ENCODE results near the gene RELT. TPM values are rescaled to one million over a fixed set of nuclear protein-coding genes. Genes with fewer than 3 reads are reported as not detected.

The RELT gene
- total RNA-seq, 1 experiment from 2014 or later: 7.8 TPM

DNA sequence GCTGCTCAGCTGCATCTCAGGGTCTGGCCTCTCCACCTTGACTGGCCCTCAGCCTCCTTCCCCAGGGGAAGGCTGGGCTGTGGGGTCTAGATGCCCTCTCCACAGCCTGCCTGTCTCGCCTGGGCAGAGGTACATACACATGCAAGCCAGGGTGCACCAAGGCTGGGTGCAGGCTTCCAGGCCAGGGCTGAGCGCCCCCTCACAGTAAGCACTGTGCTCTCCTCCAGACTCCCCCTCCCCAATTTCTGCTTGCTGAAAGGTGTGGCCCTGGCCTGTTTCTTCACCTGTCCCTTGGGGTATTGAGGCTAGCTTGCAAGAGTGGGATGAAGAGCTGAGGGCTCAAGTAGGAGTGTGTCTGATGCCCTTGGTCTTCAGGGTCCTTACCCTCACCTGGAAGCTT, 22.5 kb downstream of the RELT start:
- no peak overlapping the region for H3K27ac ChIP-seq
- no TSS peak for BruUV-seq (replicated peaks)
- H3K36me3 ChIP-seq (ENCODE audit: low read depth): no peaks in the 10 kb centered on the region
- no peaks in the 10 kb centered on the region for H3K79me2 ChIP-seq (ENCODE audit: low read depth)
- TF ChIP-seq EZH2 (IDR thresholded peaks at IDR 0.05; ENCODE audit: low read depth): no peak
- TF ChIP-seq, protein P1, sequence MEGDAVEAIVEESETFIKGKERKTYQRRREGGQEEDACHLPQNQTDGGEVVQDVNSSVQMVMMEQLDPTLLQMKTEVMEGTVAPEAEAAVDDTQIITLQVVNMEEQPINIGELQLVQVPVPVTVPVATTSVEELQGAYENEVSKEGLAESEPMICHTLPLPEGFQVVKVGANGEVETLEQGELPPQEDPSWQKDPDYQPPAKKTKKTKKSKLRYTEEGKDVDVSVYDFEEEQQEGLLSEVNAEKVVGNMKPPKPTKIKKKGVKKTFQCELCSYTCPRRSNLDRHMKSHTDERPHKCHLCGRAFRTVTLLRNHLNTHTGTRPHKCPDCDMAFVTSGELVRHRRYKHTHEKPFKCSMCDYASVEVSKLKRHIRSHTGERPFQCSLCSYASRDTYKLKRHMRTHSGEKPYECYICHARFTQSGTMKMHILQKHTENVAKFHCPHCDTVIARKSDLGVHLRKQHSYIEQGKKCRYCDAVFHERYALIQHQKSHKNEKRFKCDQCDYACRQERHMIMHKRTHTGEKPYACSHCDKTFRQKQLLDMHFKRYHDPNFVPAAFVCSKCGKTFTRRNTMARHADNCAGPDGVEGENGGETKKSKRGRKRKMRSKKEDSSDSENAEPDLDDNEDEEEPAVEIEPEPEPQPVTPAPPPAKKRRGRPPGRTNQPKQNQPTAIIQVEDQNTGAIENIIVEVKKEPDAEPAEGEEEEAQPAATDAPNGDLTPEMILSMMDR (conservative IDR thresholded peaks at IDR 0.05): no peak
- no peaks in the 10 kb centered on the region for H4K20me1 ChIP-seq (ENCODE audit: insufficient read depth)
- H3K4me3 ChIP-seq: no peak overlapping the region
- DNase-seq: no peak
- no peaks in the 10 kb centered on the region for H3K27me3 ChIP-seq (ENCODE audit: insufficient read depth, low read depth)
- no peak overlapping the region for H3K4me2 ChIP-seq
- no peaks in the 10 kb centered on the region for H3K4me1 ChIP-seq (replicated peaks; ENCODE audit: insufficient read depth)
- H3K9me3 ChIP-seq (ENCODE audit: insufficient read depth, low read depth): no peaks in the 10 kb centered on the region
- ChIA-PET CTCF (interaction anchor here (0.6 kb wide), 1 partner anchor 8 kb away, joined by 4 read pairs; no protein-coding TSS in a partner anchor), POLR2A (ENCODE audit: unreplicated experiment) (no interaction called here)
- no peaks in the 10 kb centered on the region for H3F3A ChIP-seq (ENCODE audit: insufficient read depth, low read depth)
- intact Hi-C loops (cut with micrococcal nuclease; ENCODE audit: unreplicated experiment): no loop called here
- H2AFZ ChIP-seq: no peak overlapping the region
- H3K9me2 ChIP-seq (ENCODE audit: insufficient read depth): no peaks in the 10 kb centered on the region

DNA sequence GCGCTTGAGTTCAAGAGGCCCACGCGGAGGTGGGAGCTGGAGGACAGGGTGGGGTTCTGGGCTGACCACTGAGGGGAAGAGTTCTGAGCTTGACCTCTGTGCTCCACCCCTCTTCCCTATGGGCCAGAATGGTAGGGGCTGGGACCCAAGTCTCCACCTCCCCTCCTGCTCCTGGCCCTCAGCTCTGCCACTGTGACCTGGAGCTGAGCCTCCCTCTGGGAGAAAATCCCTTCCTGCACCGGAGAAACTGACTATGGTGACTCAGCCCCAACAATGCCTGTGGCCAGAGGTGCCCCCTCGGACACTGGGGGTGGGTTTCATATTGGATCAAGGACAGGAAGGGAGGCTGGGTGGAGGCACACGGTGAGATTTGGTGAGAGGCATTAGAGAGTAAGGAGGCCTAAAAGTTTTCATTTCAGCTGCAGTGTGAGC, 23.0 kb downstream of the RELT start:
- H3K79me2 ChIP-seq (ENCODE audit: low read depth): no peaks in the 10 kb centered on the region
- DNase-seq: no peak
- no peak overlapping the region for H3K4me3 ChIP-seq
- H3K27ac ChIP-seq: no peak overlapping the region
- intact Hi-C loops (cut with micrococcal nuclease; ENCODE audit: unreplicated experiment): no loop called here
- no peaks in the 10 kb centered on the region for H3K9me2 ChIP-seq (ENCODE audit: insufficient read depth)
- H3F3A ChIP-seq (ENCODE audit: insufficient read depth, low read depth): no peaks in the 10 kb centered on the region
- no TSS peak for BruUV-seq (replicated peaks)
- H3K27me3 ChIP-seq (ENCODE audit: insufficient read depth, low read depth): no peaks in the 10 kb centered on the region
- no peaks in the 10 kb centered on the region for H3K36me3 ChIP-seq (ENCODE audit: low read depth)
- H3K4me2 ChIP-seq: no peak overlapping the region
- POLR2A ChIA-PET (ENCODE audit: unreplicated experiment): no interaction called here
- H3K4me1 ChIP-seq (replicated peaks; ENCODE audit: insufficient read depth): no peaks in the 10 kb centered on the region
- no peak overlapping the region for H2AFZ ChIP-seq
- H4K20me1 ChIP-seq (ENCODE audit: insufficient read depth): no peaks in the 10 kb centered on the region
- TF ChIP-seq, protein P1 (conservative IDR thresholded peaks at IDR 0.05): no peak
- no peak for TF ChIP-seq EZH2 (IDR thresholded peaks at IDR 0.05; ENCODE audit: low read depth)
- no peaks in the 10 kb centered on the region for H3K9me3 ChIP-seq (ENCODE audit: insufficient read depth, low read depth)
- CTCF ChIA-PET: interaction anchor here (0.6 kb wide), 1 partner anchor 8 kb away, joined by 4 read pairs; no protein-coding TSS in a partner anchor

DNA sequence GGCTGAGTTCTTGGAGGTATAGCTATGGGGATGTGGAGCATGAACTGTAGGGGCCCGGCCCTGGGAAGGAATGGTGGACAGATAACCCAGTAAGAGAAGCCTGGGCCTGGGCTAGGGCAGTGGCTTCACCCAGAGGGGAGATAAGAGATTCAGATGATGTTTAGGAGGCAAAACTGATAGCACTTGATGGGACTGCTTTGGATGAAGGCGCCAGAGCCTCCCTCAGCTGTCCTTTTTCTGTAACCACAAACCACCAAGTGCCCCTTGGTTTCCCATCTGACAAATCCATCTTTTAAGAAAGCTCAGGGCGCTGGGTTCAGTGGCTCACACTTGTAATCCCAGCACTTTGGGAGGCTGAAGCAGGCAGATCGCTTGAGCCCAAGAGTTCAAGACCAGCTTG, 23.4 kb downstream of the RELT start:
- Histone ChIP-seq H3K27me3 (ENCODE audit: insufficient read depth, low read depth) (no peaks in the 10 kb centered on the region), H3K4me2 (no peak overlapping the region), H2AFZ (no peak overlapping the region), H3K79me2 (ENCODE audit: low read depth) (no peaks in the 10 kb centered on the region), H3K27ac (no peak overlapping the region), H3K4me3 (no peak overlapping the region), H4K20me1 (ENCODE audit: insufficient read depth) (no peaks in the 10 kb centered on the region), H3K9me3 (ENCODE audit: insufficient read depth, low read depth) (no peaks in the 10 kb centered on the region), H3K9me2 (ENCODE audit: insufficient read depth) (no peaks in the 10 kb centered on the region), H3F3A (ENCODE audit: insufficient read depth, low read depth) (no peaks in the 10 kb centered on the region), H3K36me3 (ENCODE audit: low read depth) (no peaks in the 10 kb centered on the region), H3K4me1 (replicated peaks; ENCODE audit: insufficient read depth) (no peaks in the 10 kb centered on the region)
- ChIA-PET POLR2A (ENCODE audit: unreplicated experiment) (no interaction called here), CTCF (no interaction called here)
- DNase-seq: no peak
- no peak for TF ChIP-seq EZH2 (IDR thresholded peaks at IDR 0.05; ENCODE audit: low read depth)
- TF ChIP-seq, protein P1 (conservative IDR thresholded peaks at IDR 0.05): no peak
- intact Hi-C loops (cut with micrococcal nuclease; ENCODE audit: unreplicated experiment): no loop called here
- BruUV-seq (replicated peaks): no TSS peak
